MG63 (cell line): Measurements from ENCODE around the gene SORT1. TPM values are rescaled to one million over a fixed set of nuclear protein-coding genes. Genes with fewer than 3 reads are reported as not detected.
"Not testable (repeated sequence)": the region's sequence is repeated elsewhere in the genome, so short reads cannot be mapped to it uniquely, and the experiment has no call there.

ENCODE experiments used
- DNase-seq: peaks from one replicate; pipeline ENCODE4 v3.0.0-alpha.2; 2020
- H3K27me3 ChIP-seq: fragments of 250-450 bp; sonication (Bioruptor Pico); 2 replicates; pipeline ENCODE4 v1.5.1; 2020; ENCODE audit warnings: mild to moderate bottlenecking, moderate library complexity
- H3K36me3 ChIP-seq: fragments of 250-450 bp; sonication (Bioruptor Pico); 2 replicates; pipeline ENCODE4 v1.5.1; 2020; ENCODE audit warnings: mild to moderate bottlenecking, moderate library complexity
- H3K4me3 ChIP-seq: fragments of 250-450 bp; sonication (Bioruptor Pico); 2 replicates; pipeline ENCODE4 v1.5.1; 2020; ENCODE audit warnings: mild to moderate bottlenecking, moderate library complexity
- H3K9me3 ChIP-seq: fragments of 250-450 bp; sonication (Bioruptor Pico); 2 replicates; pipeline ENCODE4 v1.5.1; 2020; ENCODE audit warnings: mild to moderate bottlenecking, moderate library complexity
- total RNA-seq: library from RNA; depleted of rRNA; stranded (reverse); fragments of >200 nt; shearing (Covaris generic); gene quantifications from 2 replicates; pipeline ENCODE4 v1.2.3, GENCODE V29; 2014; ENCODE audit warnings: low replicate concordance

Gene SORT1
- total RNA-seq, 1 experiment from 2014 or later = 0.46 TPM

GRCh38 chr1:109389638-109390341 lies 7.9 kb downstream of the SORT1 start:
- H3K27me3 ChIP-seq = no peaks in the 10 kb centered on the region
- no peak overlapping the region for H3K4me3 ChIP-seq
- DNase-seq = no peak
- H3K36me3 ChIP-seq = no peaks in the 10 kb centered on the region
- peaks cover under 1% of the 10 kb centered on the region for H3K9me3 ChIP-seq

- no peak for DNase-seq
- Histone ChIP-seq H3K4me3 (no peak overlapping the region), H3K9me3 (peaks cover 7% of the 10 kb centered on the region)
Observed at GRCh38 chr1:109388884-109389637, 8.7 kb downstream of the SORT1 start.

GRCh38 chr1:109388208-109388711 lies 9.5 kb downstream of the SORT1 start:
- Histone ChIP-seq H3K36me3 (no peaks in the 10 kb centered on the region), H3K4me3 (no peak overlapping the region), H3K9me3 (peaks cover 7% of the 10 kb centered on the region), H3K27me3 (no peaks in the 10 kb centered on the region)
- DNase-seq = no peak

More at GRCh38 chr1:109388884-109389637, 8.7 kb downstream of the SORT1 start:
- Histone ChIP-seq H3K36me3 (no peaks in the 10 kb centered on the region), H3K27me3 (no peaks in the 10 kb centered on the region)

GRCh38 chr1:109386054-109386717 lies 11.5 kb downstream of the SORT1 start:
- H3K4me3 ChIP-seq = no peak overlapping the region

GRCh38 chr1:109385417-109385816 lies 12.3 kb downstream of the SORT1 start:
- Histone ChIP-seq H3K36me3 (no peaks in the 10 kb centered on the region), H3K27me3 (no peaks in the 10 kb centered on the region), H3K9me3 (peaks cover 7% of the 10 kb centered on the region), H3K4me3 (no peak overlapping the region)
- no peak for DNase-seq

More at GRCh38 chr1:109386054-109386717, 11.5 kb downstream of the SORT1 start:
- Histone ChIP-seq H3K36me3 (no peaks in the 10 kb centered on the region), H3K9me3 (peaks cover 7% of the 10 kb centered on the region), H3K27me3 (no peaks in the 10 kb centered on the region)
- DNase-seq = no peak

- Histone ChIP-seq H3K27me3 (no peaks in the 10 kb centered on the region), H3K9me3 (peaks cover 7% of the 10 kb centered on the region), H3K4me3 (no peak overlapping the region), H3K36me3 (no peaks in the 10 kb centered on the region)
- DNase-seq = no peak
Observed at GRCh38 chr1:109383854-109384253, 13.9 kb downstream of the SORT1 start.

- DNase-seq = no peak
- no peaks in the 10 kb centered on the region for H3K27me3 ChIP-seq
- no peak overlapping the region for H3K4me3 ChIP-seq
- H3K36me3 ChIP-seq = no peaks in the 10 kb centered on the region
- H3K9me3 ChIP-seq = peaks cover 7% of the 10 kb centered on the region
Observed at GRCh38 chr1:109383087-109383779, 14.5 kb downstream of the SORT1 start.

GRCh38 chr1:109381573-109381972 lies 16.1 kb downstream of the SORT1 start:
- Histone ChIP-seq H3K36me3 (no peaks in the 10 kb centered on the region), H3K9me3 (peaks cover 7% of the 10 kb centered on the region), H3K4me3 (no peak overlapping the region), H3K27me3 (no peaks in the 10 kb centered on the region)
- no peak for DNase-seq

- no peaks in the 10 kb centered on the region for H3K27me3 ChIP-seq
- no peak for DNase-seq
- peaks cover 7% of the 10 kb centered on the region for H3K9me3 ChIP-seq
- H3K4me3 ChIP-seq = no peak overlapping the region
- no peaks in the 10 kb centered on the region for H3K36me3 ChIP-seq
Observed at GRCh38 chr1:109379907-109380306, 17.8 kb downstream of the SORT1 start.

GRCh38 chr1:109379422-109379821 lies 18.3 kb downstream of the SORT1 start:
- H3K9me3 ChIP-seq = peaks cover 3% of the 10 kb centered on the region
- no peaks in the 10 kb centered on the region for H3K36me3 ChIP-seq
- DNase-seq = no peak
- H3K4me3 ChIP-seq = no peak overlapping the region
- H3K27me3 ChIP-seq = no peaks in the 10 kb centered on the region

- H3K27me3 ChIP-seq = no peaks in the 10 kb centered on the region
- DNase-seq = no peak
- H3K4me3 ChIP-seq = no peak overlapping the region
- no peaks in the 10 kb centered on the region for H3K9me3 ChIP-seq
- H3K36me3 ChIP-seq = no peaks in the 10 kb centered on the region
Observed at GRCh38 chr1:109377698-109378097, 20.0 kb downstream of the SORT1 start.

- H3K9me3 ChIP-seq, H3K36me3 ChIP-seq, H3K27me3 ChIP-seq: not testable (repeated sequence)
Observed at GRCh38 chr1:109373696-109374095, 24.0 kb downstream of the SORT1 start.

GRCh38 chr1:109373126-109373525 lies 24.6 kb downstream of the SORT1 start:
- H3K9me3 ChIP-seq = no peaks in the 10 kb centered on the region
- no peak overlapping the region for H3K4me3 ChIP-seq
- no peaks in the 10 kb centered on the region for H3K36me3 ChIP-seq
- no peak for DNase-seq
- no peaks in the 10 kb centered on the region for H3K27me3 ChIP-seq

More at GRCh38 chr1:109373696-109374095, 24.0 kb downstream of the SORT1 start:
- H3K4me3 ChIP-seq, DNase-seq: not testable (repeated sequence)

GRCh38 chr1:109372281-109372680 lies 25.4 kb downstream of the SORT1 start:
- no peaks in the 10 kb centered on the region for H3K36me3 ChIP-seq
- no peak overlapping the region for H3K4me3 ChIP-seq
- no peaks in the 10 kb centered on the region for H3K9me3 ChIP-seq
- no peak for DNase-seq
- H3K27me3 ChIP-seq = no peaks in the 10 kb centered on the region

GRCh38 chr1:109371341-109371739 lies 26.4 kb downstream of the SORT1 start:
- H3K4me3 ChIP-seq = no peak overlapping the region
- no peaks in the 10 kb centered on the region for H3K36me3 ChIP-seq
- no peaks in the 10 kb centered on the region for H3K9me3 ChIP-seq
- DNase-seq = no peak
- H3K27me3 ChIP-seq = no peaks in the 10 kb centered on the region

GRCh38 chr1:109370712-109371340 lies 26.9 kb downstream of the SORT1 start:
- Histone ChIP-seq H3K36me3 (no peaks in the 10 kb centered on the region), H3K4me3 (no peak overlapping the region), H3K27me3 (no peaks in the 10 kb centered on the region), H3K9me3 (no peaks in the 10 kb centered on the region)
- DNase-seq = no peak
